ENCODE data around the gene ANKRD36.
"Not testable (repeated sequence)": the region's sequence is repeated elsewhere in the genome, so short reads cannot be mapped to it uniquely, and the experiment has no call there.

Gene ANKRD36

GRCh38 chr2:97129090-97129489, 16.1 kb downstream of the ANKRD36 start:
- not testable (repeated sequence) for DNase-seq

GRCh38 chr2:97144016-97144415, 31.1 kb downstream of the ANKRD36 start:
- DNase-seq: not testable (repeated sequence)

GRCh38 chr2:97166548-97166947, 53.6 kb downstream of the ANKRD36 start:
- not testable (repeated sequence) for DNase-seq

GRCh38 chr2:97167938-97168337, 55.0 kb downstream of the ANKRD36 start:
- DNase-seq: not testable (repeated sequence)

GRCh38 chr2:97168583-97168982, 55.6 kb downstream of the ANKRD36 start:
- DNase-seq: not testable (repeated sequence)

GRCh38 chr2:97180391-97180790, 67.4 kb downstream of the ANKRD36 start:
- not testable (repeated sequence) for DNase-seq

GRCh38 chr2:97195349-97195748, 82.4 kb downstream of the ANKRD36 start:
- DNase-seq: not testable (repeated sequence)

- DNase-seq: not testable (repeated sequence)
These were observed 84.3 kb downstream of the ANKRD36 start for GRCh38 chr2:97197251-97197650.

- DNase-seq: not testable (repeated sequence)
These were observed 87.9 kb downstream of the ANKRD36 start for GRCh38 chr2:97200887-97201286.

GRCh38 chr2:97202643-97203250, 89.8 kb downstream of the ANKRD36 start:
- not testable (repeated sequence) for DNase-seq

- no peak for DNase-seq
These were observed 97.4 kb downstream of the ANKRD36 start for GRCh38 chr2:97210325-97210724.

GRCh38 chr2:97215025-97215424, 102.1 kb downstream of the ANKRD36 start:
- not testable (repeated sequence) for DNase-seq

- not testable (repeated sequence) for DNase-seq
These were observed 118.1 kb downstream of the ANKRD36 start for GRCh38 chr2:97230848-97231585.

- not testable (repeated sequence) for DNase-seq
These were observed 120.0 kb downstream of the ANKRD36 start for GRCh38 chr2:97232981-97233380.

GRCh38 chr2:97233660-97234295, 120.8 kb downstream of the ANKRD36 start:
- DNase-seq: not testable (repeated sequence)

- DNase-seq: not testable (repeated sequence)
These were observed 148.2 kb downstream of the ANKRD36 start for GRCh38 chr2:97261192-97261591.

- not testable (repeated sequence) for DNase-seq
These were observed 153.5 kb downstream of the ANKRD36 start for GRCh38 chr2:97266449-97266848.

- DNase-seq: no peak
These were observed 154.6 kb downstream of the ANKRD36 start for GRCh38 chr2:97267411-97268074.

- not testable (repeated sequence) for DNase-seq
These were observed 155.2 kb downstream of the ANKRD36 start for GRCh38 chr2:97268075-97268591.

- not testable (repeated sequence) for DNase-seq
These were observed 163.4 kb downstream of the ANKRD36 start for GRCh38 chr2:97276232-97276798.

GRCh38 chr2:97285187-97285586, 172.2 kb downstream of the ANKRD36 start:
- DNase-seq: not testable (repeated sequence)

- DNase-seq: not testable (repeated sequence)
These were observed 180.7 kb downstream of the ANKRD36 start for GRCh38 chr2:97293687-97294086.
